Measurements from ENCODE around the gene OCSTAMP. TPM values are rescaled to one million over a fixed set of nuclear protein-coding genes. Genes with fewer than 3 reads are reported as not detected.

OCSTAMP gene
- total RNA-seq, 1 experiment from 2014 or later = not detected

GRCh38 chr20:46494077-46494476 lies 56.4 kb downstream of the OCSTAMP start:
- no peaks in the 10 kb centered on the region for H3K27me3 ChIP-seq (replicated peaks; ENCODE audit: control insufficient read depth, insufficient read depth, low read length)
- no peaks in the 10 kb centered on the region for H3K9me3 Mint-ChIP-seq (ENCODE audit: unreplicated experiment)
- H3K27ac Mint-ChIP-seq (ENCODE audit: unreplicated experiment) = no peak overlapping the region
- H3K4me1 ChIP-seq = no peaks in the 10 kb centered on the region
- intact Hi-C loops (cut with micrococcal nuclease; ENCODE audit: unreplicated experiment) = no loop called here
- no peaks in the 10 kb centered on the region for H3K36me3 Mint-ChIP-seq (ENCODE audit: insufficient read depth, unreplicated experiment)
- no peak for DNase-seq
- H3K4me3 Mint-ChIP-seq (ENCODE audit: unreplicated experiment) = no peak overlapping the region
- no peaks in the 10 kb centered on the region for H3K9me3 ChIP-seq
- no peaks in the 10 kb centered on the region for H3K4me1 Mint-ChIP-seq (ENCODE audit: low read depth, unreplicated experiment)
- H3K4me3 ChIP-seq (ENCODE audit: low read depth, low read length) = no peak overlapping the region
- H3K27me3 Mint-ChIP-seq (ENCODE audit: insufficient read depth, unreplicated experiment) = peaks cover 42% of the 10 kb centered on the region
- ChIA-PET CTCF (interaction anchor here (0.5 kb wide), 1 partner anchor 259 kb away, joined by 4 read pairs; no protein-coding TSS in a partner anchor), POLR2A (no interaction called here)
- TF ChIP-seq CTCF (IDR thresholded peaks at IDR 0.05; ENCODE audit: insufficient read depth in 1 of 2, low read depth in 1 of 2, low read length in 1 of 2, severe bottlenecking in 1 of 2, unreplicated experiment in 1 of 2) = no peak
- H3K36me3 ChIP-seq (ENCODE audit: control insufficient read depth, insufficient read depth, low read length) = no peaks in the 10 kb centered on the region
- BruUV-seq (replicated peaks) = no TSS peak

GRCh38 chr20:46491354-46491753 lies 59.1 kb downstream of the OCSTAMP start:
- Histone ChIP-seq H3K27me3 (replicated peaks; ENCODE audit: control insufficient read depth, insufficient read depth, low read length) (no peaks in the 10 kb centered on the region; the same call in 1 of the 2 replicates), H3K36me3 (ENCODE audit: control insufficient read depth, insufficient read depth, low read length) (no peaks in the 10 kb centered on the region), H3K9me3 (no peaks in the 10 kb centered on the region), H3K4me1 (no peaks in the 10 kb centered on the region), H3K4me3 (ENCODE audit: low read depth, low read length) (no peak overlapping the region)
- DNase-seq = no peak
- H3K9me3 Mint-ChIP-seq (ENCODE audit: unreplicated experiment) = no peaks in the 10 kb centered on the region
- no peak overlapping the region for H3K27ac Mint-ChIP-seq (ENCODE audit: unreplicated experiment)
- ChIA-PET CTCF (no interaction called here), POLR2A (no interaction called here)
- no peak for TF ChIP-seq CTCF (IDR thresholded peaks at IDR 0.05; ENCODE audit: insufficient read depth in 1 of 2, low read depth in 1 of 2, low read length in 1 of 2, severe bottlenecking in 1 of 2, unreplicated experiment in 1 of 2)
- BruUV-seq (replicated peaks) = no TSS peak
- H3K36me3 Mint-ChIP-seq (ENCODE audit: insufficient read depth, unreplicated experiment) = no peaks in the 10 kb centered on the region
- intact Hi-C loops (cut with micrococcal nuclease; ENCODE audit: unreplicated experiment) = no loop called here
- H3K4me1 Mint-ChIP-seq (ENCODE audit: low read depth, unreplicated experiment) = no peaks in the 10 kb centered on the region
- H3K27me3 Mint-ChIP-seq (ENCODE audit: insufficient read depth, unreplicated experiment) = peaks cover 36% of the 10 kb centered on the region
- H3K4me3 Mint-ChIP-seq (ENCODE audit: unreplicated experiment) = no peak overlapping the region

Other genes starting within 250 kb of the OCSTAMP start
- 0.11 TPM in 1 of 2 replicates, not detected in the other for gene CDH22, start 242.2 kb downstream of the OCSTAMP start, total RNA-seq (2022)
- 75.0 and 82.4 TPM in 2 replicates for gene ELMO2, start 144.0 kb downstream of the OCSTAMP start, total RNA-seq (2022)
- gene ZNF334, start 37.1 kb downstream of the OCSTAMP start, total RNA-seq (2022) = not detected in 2 replicates
- gene SLC13A3, start 100.8 kb upstream of the OCSTAMP start, total RNA-seq (2022) = 0.30 and 0.39 TPM in 2 replicates
- 20.3 and 22.7 TPM in 2 replicates for gene TP53RK, start 138.8 kb upstream of the OCSTAMP start, total RNA-seq (2022)
- 4.2 and 4.3 TPM in 2 replicates for gene SLC2A10, start 159.0 kb upstream of the OCSTAMP start, total RNA-seq (2022)

Data from Caco-2 (cell line).